ENCODE data around the gene ZNF610.

ZNF610 gene

DNA sequence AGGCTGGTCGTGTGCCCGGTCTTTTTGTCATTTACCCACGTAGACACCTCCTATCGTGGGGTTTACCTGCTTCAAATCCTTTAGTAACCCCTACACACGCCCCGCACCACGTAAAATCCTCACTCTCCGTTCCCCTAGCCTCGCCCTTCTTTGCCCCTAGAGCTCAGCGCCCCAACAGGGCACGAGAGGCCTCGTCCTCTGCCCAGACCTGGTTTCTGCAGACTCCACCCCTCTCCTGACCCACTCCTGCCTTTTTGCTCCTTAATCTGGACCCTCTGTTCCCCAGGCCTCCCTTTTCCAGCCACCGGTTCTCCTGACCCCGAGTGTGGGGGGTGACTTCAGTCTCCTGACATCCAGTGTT is 62.0 kb downstream of the ZNF610 start:
- no peak for DNase-seq (ENCODE audit: low read depth)

DNA sequence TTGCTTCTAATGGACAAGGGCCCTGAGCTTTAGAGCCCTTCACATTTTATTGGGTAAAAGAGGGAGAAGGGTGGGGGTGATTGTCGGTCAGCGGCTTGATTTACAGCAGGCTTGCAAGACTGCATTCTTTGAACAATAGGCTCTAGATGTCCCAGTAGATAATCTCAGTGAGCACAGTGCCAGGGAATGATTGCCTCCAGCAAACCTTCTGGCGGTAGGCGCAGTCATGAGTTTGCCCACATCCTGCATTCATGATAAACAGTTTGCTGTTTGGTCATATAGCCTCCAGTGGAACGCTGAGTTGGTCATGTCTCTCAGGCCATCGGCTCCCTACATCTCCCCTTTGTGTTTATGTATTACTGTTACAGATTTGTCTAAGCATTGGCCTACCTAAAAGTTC is 74.2 kb downstream of the ZNF610 start:
- no peak for DNase-seq (ENCODE audit: low read depth)

DNA sequence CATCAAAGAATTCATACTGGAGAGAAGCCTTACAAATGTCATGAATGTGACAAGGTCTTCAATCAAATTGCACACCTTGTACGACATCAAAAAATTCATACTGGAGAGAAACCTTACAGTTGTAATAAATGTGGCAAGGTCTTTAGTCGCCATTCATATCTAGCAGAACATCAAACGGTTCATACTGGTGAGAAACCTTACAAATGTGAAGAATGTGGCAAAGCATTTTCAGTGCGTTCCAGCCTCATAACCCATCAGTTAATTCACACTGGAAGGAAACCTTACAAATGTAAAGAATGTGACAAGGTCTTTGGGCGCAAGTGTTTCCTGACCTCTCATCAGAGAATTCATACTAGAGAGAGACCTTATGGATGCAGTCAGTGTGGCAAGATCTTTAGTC is 79.7 kb downstream of the ZNF610 start:
- no peak for DNase-seq (ENCODE audit: low read depth)

Data from stimulated activated CD8-positive, alpha-beta memory T cell treated with anti-CD3 and anti-CD28 coated beads, Interleukin-4, amount 100 ng/mL, for 24 hours (primary cell).